Activated T-cell treated with anti-CD3 and anti-CD28 coated beads for 1 hour (primary cell): ENCODE results near the gene ATP6V1G1.
"Not testable (repeated sequence)": the region's sequence is repeated elsewhere in the genome, so short reads cannot be mapped to it uniquely, and the experiment has no call there.

Experiments used
- DNase-seq: peaks from one replicate; pipeline ENCODE4 v3.0.0-alpha.2; 2020; ENCODE audit warnings: low read depth

The ATP6V1G1 gene

DNA sequence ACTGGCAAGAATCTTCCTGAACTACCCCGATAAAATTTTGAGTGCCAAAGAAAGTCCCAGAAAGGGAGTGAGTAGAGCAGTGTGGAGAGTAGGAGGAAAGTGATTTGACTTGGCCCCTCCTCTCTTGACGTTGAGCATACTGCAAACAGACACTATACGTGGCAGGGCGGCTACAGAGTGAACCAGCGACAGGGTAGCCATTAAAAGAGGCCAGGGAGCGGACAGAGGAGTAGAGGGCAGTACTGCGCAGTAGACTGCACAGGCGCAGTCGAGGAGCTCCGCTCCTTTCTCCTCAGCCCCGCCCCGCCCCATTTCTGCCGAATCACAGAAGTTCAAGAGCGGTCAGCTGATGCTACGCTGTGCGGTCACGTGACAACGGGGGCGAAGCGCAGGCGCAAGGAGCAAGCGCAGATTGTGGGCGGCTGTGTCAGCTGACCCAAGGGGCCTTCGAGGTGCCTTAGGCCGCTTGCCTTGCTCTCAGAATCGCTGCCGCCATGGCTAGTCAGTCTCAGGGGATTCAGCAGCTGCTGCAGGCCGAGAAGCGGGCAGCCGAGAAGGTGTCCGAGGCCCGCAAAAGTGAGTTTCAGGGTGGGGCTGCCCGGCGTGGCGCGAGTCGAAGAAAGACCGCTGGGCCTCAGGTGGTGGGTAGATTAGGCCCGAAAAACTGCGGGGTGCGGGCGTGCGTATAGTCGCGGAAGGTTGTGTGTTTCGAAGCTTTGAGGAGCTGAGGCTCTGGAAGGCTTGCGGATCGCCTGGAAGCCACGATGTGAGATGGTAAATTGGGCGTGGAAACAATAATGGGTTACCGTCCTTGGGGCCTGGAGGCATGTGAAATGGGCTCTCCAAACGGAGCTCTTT lies at the start of gene ATP6V1G1:
Gene ATP6V1G1 (plus strand): TSS at position 425 of the 858 bp plus-strand sequence. CDS start 70 bp downstream, at position 495.
- peak; percentile 99 for DNase-seq

DNA sequence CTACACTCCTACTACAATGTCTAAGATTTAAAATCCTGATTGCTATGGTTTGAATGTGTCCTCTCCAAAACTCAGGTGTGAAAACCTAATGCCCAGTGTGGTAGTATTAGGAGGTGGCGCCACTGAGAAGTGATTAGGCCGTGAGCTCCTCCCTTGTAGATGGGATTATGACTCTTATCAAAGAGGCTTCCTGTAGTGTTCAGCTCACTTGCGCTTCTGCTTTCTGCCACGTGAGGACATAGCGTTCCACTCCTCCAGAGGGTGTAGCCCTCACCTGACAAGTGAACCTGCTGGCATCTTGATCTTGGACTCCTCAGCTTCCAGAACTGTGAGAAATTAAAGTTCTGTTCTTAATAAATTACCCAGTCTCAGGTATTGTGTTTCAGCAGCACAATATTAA lies 49.3 kb upstream of the ATP6V1G1 start:
- peak; percentile 5 for DNase-seq

- DNase-seq = no peak
Measured at GRCh38 chr9:114539701-114540380, 47.7 kb upstream of the ATP6V1G1 start.

DNA sequence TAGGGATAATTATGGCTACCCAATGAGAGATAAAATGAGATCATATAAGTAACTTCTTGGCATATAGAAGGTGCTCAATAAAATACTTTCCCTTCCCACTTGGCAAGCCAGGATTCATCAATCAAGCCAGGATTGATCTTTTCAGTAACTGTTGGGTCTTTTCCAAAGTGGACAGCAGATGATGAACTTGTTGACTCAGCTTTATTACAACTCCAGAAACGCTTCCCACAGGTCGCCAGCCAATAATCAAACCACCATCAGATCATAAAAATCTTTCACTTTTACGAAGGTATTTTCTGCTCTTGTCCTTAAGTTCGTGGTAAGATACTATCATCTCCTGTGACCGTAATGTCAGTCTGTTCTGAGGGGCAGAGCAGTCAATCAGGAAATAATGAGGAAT lies 42.5 kb upstream of the ATP6V1G1 start:
- DNase-seq = no peak

- no peak for DNase-seq
Measured at GRCh38 chr9:114546851-114547250, 40.7 kb upstream of the ATP6V1G1 start.

GRCh38 chr9:114549697-114550330 lies 37.8 kb upstream of the ATP6V1G1 start:
- no peak for DNase-seq

DNA sequence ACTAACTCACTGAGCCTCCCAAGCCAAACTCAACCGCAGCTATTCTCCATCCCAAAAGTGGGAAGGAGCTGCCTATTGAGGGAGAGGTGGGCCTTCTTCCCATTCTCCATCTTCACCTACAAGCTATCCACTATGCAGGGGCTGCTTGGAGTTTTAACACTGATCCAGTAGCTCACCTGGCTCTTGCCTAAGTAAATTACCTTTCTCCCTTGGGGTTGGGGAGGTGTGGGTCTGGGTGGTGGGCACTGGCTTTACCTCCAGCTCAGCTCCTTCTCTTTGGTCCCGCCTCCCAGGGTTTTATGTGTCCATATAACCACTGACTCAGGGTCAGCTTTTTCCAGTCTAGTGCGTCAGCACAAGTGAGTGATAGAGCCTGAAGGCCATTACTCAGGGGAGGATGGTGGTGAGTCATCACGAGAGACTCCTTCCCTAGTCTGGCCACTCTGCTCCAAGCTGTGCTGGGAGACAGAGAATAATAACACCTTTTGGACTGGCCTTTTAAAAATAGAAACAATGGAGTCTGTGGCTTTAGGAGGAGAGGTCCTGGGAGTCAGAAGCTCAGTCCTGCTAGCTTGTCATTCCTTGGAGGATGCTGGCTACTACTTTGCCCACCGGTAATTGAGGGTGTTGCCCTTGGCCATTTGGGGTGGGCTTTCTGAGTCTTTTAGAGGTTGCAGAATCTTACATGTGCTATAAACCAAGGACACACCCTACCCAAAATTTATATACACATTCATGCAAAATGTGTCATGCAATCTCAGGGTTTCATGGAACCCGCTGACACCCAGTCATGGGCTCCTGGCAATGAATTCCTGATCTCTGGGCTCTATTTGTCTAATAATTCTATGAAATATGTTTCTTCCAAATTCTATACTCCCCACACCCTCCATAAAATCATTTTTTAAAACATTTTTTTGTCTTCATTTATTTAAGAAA lies 35.6 kb upstream of the ATP6V1G1 start:
- DNase-seq = no peak

- no peak for DNase-seq
Measured at GRCh38 chr9:114552706-114553105, 34.9 kb upstream of the ATP6V1G1 start.

DNA sequence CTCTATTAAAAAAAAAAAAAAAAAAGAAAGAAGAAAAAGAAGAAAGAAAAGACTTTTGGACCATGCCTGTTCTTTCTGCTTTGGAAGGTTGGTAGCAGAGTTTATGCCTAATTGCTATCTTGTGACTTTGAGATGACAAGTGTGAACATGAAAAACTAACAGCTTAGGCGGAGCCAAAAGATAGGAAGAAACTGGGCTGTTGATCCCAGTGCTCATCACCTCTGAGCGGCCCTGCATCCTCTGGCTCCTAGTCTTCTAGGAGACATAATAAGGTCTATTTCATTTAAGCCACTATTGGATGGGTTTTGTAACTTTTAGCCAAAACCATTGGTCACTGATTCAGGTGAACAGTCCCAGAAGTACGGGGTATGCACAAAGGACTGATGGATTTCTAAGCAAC lies 34.4 kb upstream of the ATP6V1G1 start:
- no peak for DNase-seq

DNA sequence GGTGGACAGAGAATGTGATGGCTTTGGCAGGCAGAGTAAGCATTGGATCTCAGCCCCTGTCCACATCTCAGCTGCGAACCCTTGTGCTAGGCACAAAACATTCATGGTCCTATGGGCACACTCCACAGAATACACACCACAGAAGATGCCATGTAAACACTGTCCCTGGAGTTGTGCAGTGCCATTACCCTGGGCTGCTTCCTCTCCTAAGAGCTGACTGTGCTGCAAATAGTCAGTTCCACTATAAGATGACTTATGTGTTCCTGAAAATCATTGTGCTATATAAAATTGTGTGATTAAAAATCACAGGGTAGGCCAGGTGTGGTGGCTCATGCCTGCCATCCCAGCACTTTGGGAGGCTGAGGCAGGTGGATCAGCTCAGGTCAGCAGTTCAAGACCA lies 31.9 kb upstream of the ATP6V1G1 start:
- DNase-seq = no peak

DNA sequence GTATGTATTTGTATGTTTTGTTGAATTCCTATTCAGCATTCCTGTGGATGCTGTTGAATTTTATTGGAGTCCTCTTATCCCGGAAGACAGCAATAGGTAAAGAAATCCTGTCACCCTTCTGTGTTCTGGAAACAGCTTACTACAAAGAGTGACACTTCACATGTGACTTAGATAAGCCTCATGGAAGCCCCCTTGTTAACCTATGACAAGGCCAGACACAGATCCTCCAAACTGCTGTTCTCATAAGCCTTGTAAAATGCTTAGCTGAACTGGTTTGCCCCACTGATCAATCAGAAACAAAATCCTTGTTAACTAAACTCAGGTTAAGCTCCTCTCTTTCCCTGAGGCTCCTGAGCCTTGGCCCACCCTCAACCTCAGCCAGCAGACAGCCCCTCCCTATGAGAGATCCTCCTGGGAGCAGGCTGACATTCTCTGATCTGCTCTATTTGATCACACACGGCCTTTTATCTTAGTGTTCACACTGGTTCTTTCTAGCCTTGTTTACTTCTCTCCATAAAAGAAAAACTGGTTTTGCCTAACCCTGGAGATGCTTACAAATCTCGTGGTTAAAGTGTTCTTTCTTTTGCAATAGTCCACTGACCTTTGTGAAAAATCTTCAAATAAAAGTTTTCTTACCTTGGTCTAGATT lies 29.4 kb upstream of the ATP6V1G1 start:
- DNase-seq = no peak

DNA sequence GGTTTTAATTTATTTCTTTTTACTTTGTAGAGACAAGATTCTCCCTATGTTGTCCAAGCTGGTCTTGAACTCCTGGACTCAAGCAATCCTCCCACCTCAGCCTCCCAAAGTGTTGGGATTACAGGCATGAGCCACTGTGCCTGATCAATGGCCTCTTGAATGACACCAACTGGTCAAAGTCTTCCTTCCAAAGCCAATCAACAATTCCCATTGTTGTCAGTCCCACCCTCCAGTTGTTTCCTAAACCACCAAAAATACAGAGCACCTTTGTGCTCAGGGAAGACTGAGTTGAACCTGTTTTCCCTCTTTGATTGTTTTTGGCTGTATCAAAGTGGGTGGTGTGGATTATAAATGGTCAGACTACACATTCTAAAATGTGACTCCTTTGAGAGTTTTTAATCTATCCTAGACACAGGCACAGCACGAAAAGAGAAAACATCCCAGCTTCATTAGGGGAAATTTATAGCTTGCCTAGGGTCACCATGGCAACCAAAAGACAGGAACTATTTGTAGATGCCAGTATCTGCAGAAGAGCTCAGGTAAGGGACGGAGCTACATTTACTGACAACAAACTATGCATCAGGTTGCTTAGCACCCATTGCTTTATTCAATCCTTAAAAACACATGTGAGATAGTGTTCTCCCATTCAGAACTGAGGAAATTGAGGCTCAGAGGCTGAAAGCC lies 27.6 kb upstream of the ATP6V1G1 start:
- DNase-seq = no peak

- DNase-seq = no peak
Measured at GRCh38 chr9:114560956-114561355, 26.6 kb upstream of the ATP6V1G1 start.

DNA sequence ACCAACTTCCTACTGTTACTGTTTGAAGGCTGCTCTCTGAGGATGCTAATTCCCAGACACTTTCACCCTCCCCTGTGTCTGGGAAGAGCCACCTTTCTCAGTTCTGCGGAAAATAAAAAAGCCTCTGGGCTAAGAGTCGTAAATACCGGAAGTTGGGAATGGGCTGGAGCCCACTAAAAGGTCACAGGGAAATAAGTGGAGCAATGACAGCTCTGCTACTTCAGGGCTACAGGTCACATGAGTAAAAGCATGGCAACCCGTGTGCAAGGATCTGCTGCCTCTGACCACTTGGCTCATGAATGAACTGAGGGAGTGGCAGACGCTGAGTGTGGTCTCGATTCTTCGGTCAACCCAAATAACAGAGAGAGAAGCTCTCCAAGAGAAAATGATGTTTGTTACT lies 25.8 kb upstream of the ATP6V1G1 start:
- no peak for DNase-seq

GRCh38 chr9:114565204-114565603 lies 22.4 kb upstream of the ATP6V1G1 start:
- DNase-seq = no peak

GRCh38 chr9:114570742-114571141 lies 16.8 kb upstream of the ATP6V1G1 start:
- DNase-seq = no peak

DNA sequence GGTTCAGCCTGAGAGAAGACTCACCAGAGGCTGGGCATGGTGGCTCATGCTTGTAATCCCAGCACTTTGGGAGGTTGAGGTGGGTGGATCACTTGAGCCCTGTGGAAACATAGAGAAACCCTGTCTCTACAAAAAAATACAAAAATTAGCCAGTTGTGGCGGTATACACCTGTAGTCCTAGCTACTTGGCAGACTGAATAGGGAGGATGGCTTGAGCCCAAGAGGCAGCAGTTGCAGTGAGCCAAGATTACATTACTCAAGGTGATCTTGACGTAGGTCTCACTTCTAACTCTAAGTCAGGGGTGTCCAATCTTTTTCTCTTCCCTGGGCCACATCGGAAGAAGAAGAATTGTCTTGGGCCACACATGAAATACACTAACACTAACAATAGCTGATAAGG lies 16.2 kb upstream of the ATP6V1G1 start:
- no peak for DNase-seq

GRCh38 chr9:114572199-114572598 lies 15.4 kb upstream of the ATP6V1G1 start:
- DNase-seq = no peak

- no peak for DNase-seq
Measured at GRCh38 chr9:114574438-114574837, 13.1 kb upstream of the ATP6V1G1 start.

- DNase-seq = not testable (repeated sequence)
Measured at GRCh38 chr9:114576779-114577178, 10.8 kb upstream of the ATP6V1G1 start.

DNA sequence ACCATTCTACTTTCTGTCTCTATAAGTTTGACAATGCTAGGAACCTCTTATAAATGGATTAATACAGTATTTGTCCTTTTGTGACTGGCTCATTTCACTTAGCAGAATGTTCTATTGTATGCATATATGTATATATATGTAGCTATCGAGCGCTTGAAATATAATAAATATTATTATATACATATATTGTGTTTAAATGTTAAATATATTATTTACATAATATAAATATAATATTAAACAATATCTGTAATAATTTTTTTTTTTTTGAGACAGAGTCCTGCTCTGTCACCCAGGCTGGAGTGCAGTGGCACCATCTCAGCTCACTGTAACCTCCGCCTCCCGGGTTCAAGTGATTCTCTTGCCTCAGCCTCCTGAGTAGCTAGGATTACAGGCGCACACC lies 9.4 kb upstream of the ATP6V1G1 start:
- DNase-seq = not testable (repeated sequence)
